CD14-positive monocyte (primary cell): ENCODE data around the gene AMELX. TPM values are rescaled to one million over a fixed set of nuclear protein-coding genes. Genes with fewer than 3 reads are reported as not detected.

Source experiments
- DNase-seq, 3 donors: peaks; one replicate each; pipeline ENCODE4 v3.0.0-alpha.2; 2011 to 2022
- H2AFZ ChIP-seq: 2 replicates; pipeline ENCODE4 v1.6.0; 2012; ENCODE audit warnings: mild to moderate bottlenecking, low read depth, low read length, inconsistent platforms; ENCODE audit not compliant: insufficient read depth, poor library complexity, severe bottlenecking
- H3K27ac ChIP-seq, 2 donors: 1 replicate in 1 of 2; 2 replicates in 1 of 2; pipeline ENCODE4 v1.5.1; 2012 to 2013; ENCODE audit warnings: low read length in 2 of 2, control low read depth in 1 of 2, inconsistent platforms in 1 of 2, low read depth in 1 of 2, mild to moderate bottlenecking in 1 of 2
- H3K27me3 ChIP-seq, 2 donors: one replicate each; pipeline versions ENCODE4 v1.6.0 to v1.6.1; 2011 to 2013; ENCODE audit warnings: low read length in 2 of 2; ENCODE audit not compliant: control insufficient read depth in 2 of 2, insufficient read depth in 2 of 2
- H3K36me3 ChIP-seq, 2 donors: replicated peaks in 1 of 2; 1 replicate in 1 of 2; 2 replicates in 1 of 2; pipeline versions ENCODE4 v1.5.1 to v1.6.1; 2012 to 2013; ENCODE audit warnings: low read length in 2 of 2, control low read depth in 1 of 2, inconsistent platforms in 1 of 2, mild to moderate bottlenecking in 1 of 2; ENCODE audit not compliant: insufficient read depth in 2 of 2, control insufficient read depth in 1 of 2
- H3K4me1 ChIP-seq, 2 donors: 1 replicate in 1 of 2; 2 replicates in 1 of 2; pipeline versions ENCODE4 v1.5.1 to v1.6.1; 2012 to 2013; ENCODE audit warnings: low read length in 2 of 2, control low read depth in 1 of 2, inconsistent platforms in 1 of 2, mild to moderate bottlenecking in 1 of 2, moderate library complexity in 1 of 2; ENCODE audit not compliant: insufficient read depth in 2 of 2, control insufficient read depth in 1 of 2
- H3K4me2 ChIP-seq: replicated peaks from 2 replicates; pipeline ENCODE3; 2012; ENCODE audit warnings: low read length, moderate library complexity, mild to moderate bottlenecking; ENCODE audit not compliant: poor library complexity, severe bottlenecking; ENCODE audit errors: extremely low read depth
- H3K4me3 ChIP-seq, 3 experiments: fragments of 200-600 bp in 1 of 3; sonication (generic) in 1 of 3; replicated peaks in 1 of 3; 1 replicate in 2 of 3; 2 replicates in 1 of 3; pipeline ENCODE4 v1.5.1; 2011 to 2013; ENCODE audit warnings: low read length in 3 of 3, mild to moderate bottlenecking in 3 of 3, control low read depth in 2 of 3, low read depth in 2 of 3, inconsistent platforms in 1 of 3, moderate library complexity in 1 of 3
- H3K79me2 ChIP-seq: 2 replicates; pipeline ENCODE4 v1.6.0; 2012; ENCODE audit warnings: mild to moderate bottlenecking, control low read depth, inconsistent platforms, low read length, moderate library complexity; ENCODE audit not compliant: insufficient read depth
- H3K9ac ChIP-seq: 2 replicates; pipeline ENCODE4 v1.6.0; 2017; ENCODE audit warnings: low read length, mild to moderate bottlenecking; ENCODE audit not compliant: insufficient read depth, poor library complexity, severe bottlenecking
- H3K9me3 ChIP-seq, 2 donors: replicated peaks in 1 of 2; 1 replicate in 1 of 2; 2 replicates in 1 of 2; pipeline versions ENCODE4 v1.5.1 to v1.6.1; 2012 to 2013; ENCODE audit warnings: low read length in 2 of 2, control low read depth in 1 of 2; ENCODE audit not compliant: control insufficient read depth in 1 of 2, insufficient read depth in 1 of 2
- H4K20me1 ChIP-seq: 2 replicates; pipeline ENCODE4 v1.6.0; 2012; ENCODE audit warnings: mild to moderate bottlenecking, low read length, control low read depth, moderate library complexity; ENCODE audit not compliant: insufficient read depth
- H3K27ac Mint-ChIP-seq, 7 donors: one replicate each; pipeline ENCODE4 v1.8.0; 2020; ENCODE audit warnings: mild to moderate bottlenecking in 7 of 7, mixed read lengths in 7 of 7, moderate library complexity in 6 of 7, inconsistent platforms in 2 of 7
- H3K27me3 Mint-ChIP-seq, 3 donors: one replicate each; pipeline ENCODE4 v1.8.0; 2021 to 2022; ENCODE audit warnings: low read depth in 3 of 3, mild to moderate bottlenecking in 3 of 3, mixed read lengths in 3 of 3, moderate library complexity in 3 of 3, inconsistent platforms in 1 of 3
- H3K36me3 Mint-ChIP-seq, 2 donors: one replicate each; pipeline ENCODE4 v1.8.0; 2020; ENCODE audit warnings: mixed read lengths in 2 of 2, inconsistent platforms in 1 of 2, mild to moderate bottlenecking in 1 of 2
- H3K4me1 Mint-ChIP-seq: one replicate; pipeline ENCODE4 v1.8.0; 2020; ENCODE audit warnings: mild to moderate bottlenecking, mixed read lengths
- H3K4me3 Mint-ChIP-seq, 2 donors: one replicate each; pipeline ENCODE4 v1.8.0; 2020; ENCODE audit warnings: mild to moderate bottlenecking in 2 of 2, mixed read lengths in 2 of 2, moderate library complexity in 1 of 2
- H3K9me3 Mint-ChIP-seq, 7 donors: one replicate each; pipeline ENCODE4 v1.8.0; 2020 to 2022; ENCODE audit warnings: mixed read lengths in 7 of 7, mild to moderate bottlenecking in 6 of 7, moderate library complexity in 6 of 7, inconsistent platforms in 2 of 7
- CTCF ChIP-seq: fragments of 200-600 bp; IDR thresholded peaks from one replicate; pipeline ENCODE4 v1.8.0; 2022; ENCODE audit warnings: antibody characterized with exemption, mild to moderate bottlenecking
- WGBS: methylation state at CpG from one replicate; pipeline ENCODE4 v1.1.5; 2013; ENCODE audit warnings: missing lambda C conversion rate; ENCODE audit not compliant: insufficient coverage; 5-methylcytosine and 5-hydroxymethylcytosine counted together
- intact Hi-C, 2 donors: fragments of 100-400 bp; cut with micrococcal nuclease; formaldehyde crosslinking; loops; one replicate each; pipeline versions ENCODE4 v1.15.0 to v1.15.1; 2023
- polyA plus RNA-seq, 3 donors: library from polyadenylated mRNA; depleted of rRNA in 1 of 3; unstranded in 2 of 3; stranded (reverse) in 1 of 3; fragments of 300-500 nt in 2 of 3; fragments of >200 nt in 1 of 3; fragmentation: Illumina TruSeq in 2 of 3; gene quantifications; 1 replicate in 2 of 3; 2 replicates in 1 of 3; pipeline ENCODE4 v1.2.3, GENCODE V29; 2012 to 2021

AMELX gene
- polyA plus RNA-seq, 3 donors: not detected

- Histone ChIP-seq H3K4me3 (no peak overlapping the region), H3K4me2 (no peak overlapping the region), H3K9ac (no peak overlapping the region), H3K27ac (no peak overlapping the region), H3K9me3 (no peaks in the 10 kb centered on the region), H3K4me1 (no peaks in the 10 kb centered on the region), H2AFZ (no peak overlapping the region), H3K36me3 (no peaks in the 10 kb centered on the region), H4K20me1 (no peaks in the 10 kb centered on the region), H3K79me2 (no peaks in the 10 kb centered on the region), H3K27me3 (no peaks in the 10 kb centered on the region)
- H3K36me3 Mint-ChIP-seq: no peaks in the 10 kb centered on the region
- H3K27me3 Mint-ChIP-seq: peaks cover 0 to 6% (median 0%) of the 10 kb centered on the region in 3 donors
- no peak overlapping the region for H3K4me3 Mint-ChIP-seq
- TF ChIP-seq CTCF: no peak
- WGBS: no CpG with 5 or more reads among the region's 6 CpGs
- H3K4me1 Mint-ChIP-seq: no peaks in the 10 kb centered on the region
- no peak overlapping the region for H3K27ac Mint-ChIP-seq
- peaks cover 0 to 3% (median 0%) of the 10 kb centered on the region in 7 donors for H3K9me3 Mint-ChIP-seq
- no peak for DNase-seq
- intact Hi-C loops: no loop called here
Observed at GRCh38 chrX:11304829-11305228, 11.6 kb downstream of the AMELX start.

GRCh38 chrX:11305641-11306040 lies 12.4 kb downstream of the AMELX start:
- intact Hi-C loops: no loop called here

More at GRCh38 chrX:11305641-11306040, 12.4 kb downstream of the AMELX start:
- H3K27me3 ChIP-seq: no peaks in the 10 kb centered on the region
- no peak overlapping the region for H3K4me3 Mint-ChIP-seq
- H3K36me3 ChIP-seq: no peaks in the 10 kb centered on the region
- H3K4me1 ChIP-seq: no peaks in the 10 kb centered on the region
- no peak overlapping the region for H3K9ac ChIP-seq
- no CpG with 5 or more reads among the region's 1 CpG for WGBS
- TF ChIP-seq CTCF: no peak
- no peak for DNase-seq
- H3K36me3 Mint-ChIP-seq: no peaks in the 10 kb centered on the region
- H2AFZ ChIP-seq: no peak overlapping the region
- no peak overlapping the region for H3K4me2 ChIP-seq
- no peaks in the 10 kb centered on the region for H3K79me2 ChIP-seq
- no peak overlapping the region for H3K27ac Mint-ChIP-seq
- H3K9me3 Mint-ChIP-seq: peaks cover 0 to 4% (median 0%) of the 10 kb centered on the region in 7 donors
- no peak overlapping the region for H3K4me3 ChIP-seq
- no peaks in the 10 kb centered on the region for H3K4me1 Mint-ChIP-seq
- no peaks in the 10 kb centered on the region for H4K20me1 ChIP-seq
- H3K27me3 Mint-ChIP-seq: peaks cover 0 to 9% (median 0%) of the 10 kb centered on the region in 3 donors
- no peaks in the 10 kb centered on the region for H3K9me3 ChIP-seq
- no peak overlapping the region for H3K27ac ChIP-seq
